ENCODE data around the gene IRAK1BP1. TPM values are rescaled to one million over a fixed set of nuclear protein-coding genes. Genes with fewer than 3 reads are reported as not detected.

The IRAK1BP1 gene
- total RNA-seq, 2 donors from 2014 or later, result 5.7 to 6.4 TPM

DNA sequence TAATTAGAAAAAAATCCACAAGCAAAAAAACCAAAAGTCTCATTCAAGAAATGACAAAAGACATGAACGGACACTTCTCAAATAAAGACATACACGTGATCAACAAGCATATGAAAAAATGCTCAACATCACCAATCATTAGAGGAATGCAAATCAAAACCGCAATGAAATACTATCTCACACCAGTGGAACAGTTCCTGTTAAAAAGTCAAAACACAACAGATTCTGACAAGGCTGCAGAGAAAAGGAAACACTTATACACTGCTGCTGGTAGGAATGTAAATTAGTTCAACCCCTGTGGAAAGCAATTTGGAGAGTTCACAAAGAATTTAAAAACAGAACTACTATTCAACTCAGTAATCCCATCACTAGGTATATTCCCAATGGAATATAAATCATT is 58.0 kb downstream of the IRAK1BP1 start:
- H3K36me3 Mint-ChIP-seq (ENCODE audit: low read depth), result no peaks in the 10 kb centered on the region
- no peak for DNase-seq
- H3K27me3 Mint-ChIP-seq (ENCODE audit: insufficient read depth), result no peaks in the 10 kb centered on the region
- no peaks in the 10 kb centered on the region for H3K27me3 ChIP-seq (ENCODE audit: control insufficient read depth, insufficient read depth, low read length, poor library complexity, severe bottlenecking)
- WGBS, 2 experiments (ENCODE audit: insufficient coverage in 1 of 2, insufficient read length in 1 of 2), result 86 to 87% methylated on average over 2 to 3 of the region's 3 CpGs
- no peak overlapping the region for H3K4me3 Mint-ChIP-seq
- no peak overlapping the region for H3K27ac ChIP-seq (ENCODE audit: low read depth, low read length)
- TF ChIP-seq CTCF (conservative IDR thresholded peaks at IDR 0.05), result no peak
- H3K9me3 Mint-ChIP-seq, result peaks cover 34% of the 10 kb centered on the region
- H3K4me1 ChIP-seq (ENCODE audit: control insufficient read depth, insufficient read depth, low read length), result no peaks in the 10 kb centered on the region
- H3K4me3 ChIP-seq (ENCODE audit: low read length), result no peak overlapping the region
- no peak overlapping the region for H3K9ac ChIP-seq (ENCODE audit: extremely low read depth, low read length, poor library complexity, severe bottlenecking)
- no peaks in the 10 kb centered on the region for H3K36me3 ChIP-seq (ENCODE audit: control insufficient read depth, insufficient read depth, low read length)
- H3K27ac Mint-ChIP-seq, result no peak overlapping the region
- no peaks in the 10 kb centered on the region for H3K4me1 Mint-ChIP-seq
- H3K9me3 ChIP-seq (ENCODE audit: control insufficient read depth, low read length), result no peaks in the 10 kb centered on the region

DNA sequence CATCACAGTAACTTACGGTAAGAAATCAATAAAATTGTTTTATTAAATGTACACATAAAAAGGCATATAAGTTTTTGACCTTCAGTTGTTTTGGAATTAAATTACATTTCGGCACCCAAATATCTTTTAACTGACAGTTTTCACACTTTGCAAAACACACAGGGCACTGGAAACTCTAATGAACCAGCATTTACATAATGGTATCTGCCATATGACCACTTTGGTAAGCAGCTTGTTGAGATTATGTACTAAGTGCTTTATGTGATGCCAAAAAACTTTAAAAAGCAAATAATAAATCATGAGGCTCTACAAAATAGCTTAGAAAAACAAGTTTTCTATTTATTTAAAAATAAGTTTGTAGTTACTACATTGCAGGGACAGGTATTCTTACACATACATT is 68.2 kb downstream of the IRAK1BP1 start:
- Histone ChIP-seq H3K4me3 (ENCODE audit: low read length) (no peak overlapping the region), H3K27me3 (ENCODE audit: control insufficient read depth, insufficient read depth, low read length, poor library complexity, severe bottlenecking) (no peaks in the 10 kb centered on the region), H3K9ac (ENCODE audit: extremely low read depth, low read length, poor library complexity, severe bottlenecking) (no peak overlapping the region), H3K27ac (ENCODE audit: low read depth, low read length) (no peak overlapping the region), H3K9me3 (ENCODE audit: control insufficient read depth, low read length) (no peaks in the 10 kb centered on the region), H3K4me1 (ENCODE audit: control insufficient read depth, insufficient read depth, low read length) (no peaks in the 10 kb centered on the region), H3K36me3 (ENCODE audit: control insufficient read depth, insufficient read depth, low read length) (peaks cover 43% of the 10 kb centered on the region)
- Mint-ChIP-seq H3K27me3 (ENCODE audit: insufficient read depth) (no peaks in the 10 kb centered on the region), H3K27ac (no peak overlapping the region), H3K4me3 (no peak overlapping the region), H3K4me1 (no peaks in the 10 kb centered on the region), H3K36me3 (ENCODE audit: low read depth) (peaks cover 10% of the 10 kb centered on the region), H3K9me3 (no peaks in the 10 kb centered on the region)
- TF ChIP-seq CTCF (conservative IDR thresholded peaks at IDR 0.05), result no peak
- no peak for DNase-seq
- 95% methylated on average over 1 of the region's 2 CpGs; no CpG with 5 or more reads in 1 of the 2 experiments for WGBS, 2 experiments (ENCODE audit: insufficient coverage in 1 of 2, insufficient read length in 1 of 2)

DNA sequence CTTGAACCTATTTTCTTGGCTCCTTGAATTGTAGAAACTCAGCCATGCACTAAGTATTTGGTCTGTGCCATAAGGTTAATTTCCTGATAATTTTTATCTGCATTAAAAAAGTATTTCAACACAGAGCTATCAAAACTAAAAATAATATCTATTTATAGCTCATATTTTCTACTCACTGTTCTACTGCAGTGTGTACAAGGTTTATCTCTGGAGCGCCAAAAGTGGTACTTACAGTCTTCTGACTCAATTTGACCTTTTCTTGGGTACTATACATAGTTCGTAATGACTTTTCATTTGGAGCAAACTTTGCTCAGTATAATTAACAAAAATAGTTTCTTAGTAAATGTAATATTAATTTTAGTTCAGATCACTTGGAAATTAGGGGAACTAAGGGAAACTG is 69.2 kb downstream of the IRAK1BP1 start:
- H3K4me1 ChIP-seq (ENCODE audit: control insufficient read depth, insufficient read depth, low read length), result no peaks in the 10 kb centered on the region
- Mint-ChIP-seq H3K27ac (no peak overlapping the region), H3K4me1 (no peaks in the 10 kb centered on the region), H3K9me3 (no peaks in the 10 kb centered on the region), H3K27me3 (ENCODE audit: insufficient read depth) (no peaks in the 10 kb centered on the region), H3K4me3 (no peak overlapping the region), H3K36me3 (ENCODE audit: low read depth) (peaks cover 17% of the 10 kb centered on the region)
- no peak overlapping the region for H3K4me3 ChIP-seq (ENCODE audit: low read length)
- no peak for DNase-seq
- 84% methylated on average over 2 of the region's 2 CpGs; no CpG with 5 or more reads in 1 of the 2 experiments for WGBS, 2 experiments (ENCODE audit: insufficient coverage in 1 of 2, insufficient read length in 1 of 2)
- H3K9ac ChIP-seq (ENCODE audit: extremely low read depth, low read length, poor library complexity, severe bottlenecking), result no peak overlapping the region
- H3K36me3 ChIP-seq (ENCODE audit: control insufficient read depth, insufficient read depth, low read length), result peaks cover 50% of the 10 kb centered on the region
- no peaks in the 10 kb centered on the region for H3K9me3 ChIP-seq (ENCODE audit: control insufficient read depth, low read length)
- no peak for TF ChIP-seq CTCF (conservative IDR thresholded peaks at IDR 0.05)
- H3K27me3 ChIP-seq (ENCODE audit: control insufficient read depth, insufficient read depth, low read length, poor library complexity, severe bottlenecking), result no peaks in the 10 kb centered on the region
- H3K27ac ChIP-seq (ENCODE audit: low read depth, low read length), result no peak overlapping the region
